Measurements from ENCODE around the gene ETV3L. TPM values are rescaled to one million over a fixed set of nuclear protein-coding genes. Genes with fewer than 3 reads are reported as not detected.

ETV3L gene
- total RNA-seq, 1 experiment from 2014 or later: not detected

- ChIA-PET POLR2A (no interaction called here), RAD21 (ENCODE audit: low non-redundant PET in 1 of 2, low total read pairs in 2 of 2, uncharacterized antibody in 2 of 2, unreplicated experiment in 2 of 2) (no interaction called here), CTCF (no interaction called here)
- intact Hi-C loops (cut with micrococcal nuclease): no loop called here
- Histone ChIP-seq H3K36me3 (ENCODE audit: control insufficient read depth in 1 of 2, insufficient read depth in 2 of 2, low read length in 2 of 2) (no peaks in the 10 kb centered on the region), H3K4me3 (replicated peaks in 1 of 2; ENCODE audit: low read depth in 1 of 2, low read length in 2 of 2) (no peak overlapping the region), H4K20me1 (ENCODE audit: insufficient read depth) (no peaks in the 10 kb centered on the region), H3K27ac (ENCODE audit: low read depth, low read length) (no peak overlapping the region), H3K79me2 (ENCODE audit: insufficient read depth, low read length) (no peaks in the 10 kb centered on the region), H3K4me1 (ENCODE audit: control insufficient read depth in 1 of 2, insufficient read depth in 2 of 2, low read length in 2 of 2) (peaks cover 0 to 9% of the 10 kb centered on the region in 2 experiments; a peak in 1 of 4 replicates), H3K27me3 (ENCODE audit: insufficient read depth, low read length) (no peaks in the 10 kb centered on the region), H3K9me2 (ENCODE audit: insufficient read depth) (no peaks in the 10 kb centered on the region), H3K4me2 (ENCODE audit: low read length) (no peak overlapping the region), H2AFZ (ENCODE audit: low read depth, low read length, poor library complexity, severe bottlenecking) (no peak overlapping the region), H3K9me3 (ENCODE audit: control insufficient read depth in 1 of 2, insufficient read depth in 1 of 2, low read depth in 1 of 2, low read length in 2 of 2) (no peaks in the 10 kb centered on the region), H3K9ac (ENCODE audit: low read length) (no peak overlapping the region)
- ATAC-seq: no peak
- no peak for DNase-seq (ENCODE audit: low read depth, low spot score)
- no peak for TF ChIP-seq ZBTB33 (IDR thresholded peaks at IDR 0.05; ENCODE audit: extremely low read depth, insufficient replicate concordance, low read length)
- TF ChIP-seq ZNF274 (IDR thresholded peaks at IDR 0.05; ENCODE audit: low read depth, low read length): no peak
- no peak for TF ChIP-seq MAX (IDR thresholded peaks at IDR 0.05)
- TF ChIP-seq RAD21 (IDR thresholded peaks at IDR 0.05; ENCODE audit: low read depth): no peak
- TF ChIP-seq SIN3A (IDR thresholded peaks at IDR 0.05; ENCODE audit: low read depth): no peak
- no peak for TF ChIP-seq POLR2AphosphoS5 (IDR thresholded peaks at IDR 0.05; ENCODE audit: low read depth, low read length)
- no peak for TF ChIP-seq CTCF (IDR thresholded peaks at IDR 0.05 in 2 of 3, conservative IDR thresholded peaks at IDR 0.05 in 1 of 3; ENCODE audit: borderline replicate concordance in 1 of 3, insufficient read depth in 1 of 3, low read depth in 2 of 3, low read length in 2 of 3)
- TF ChIP-seq JUND (IDR thresholded peaks at IDR 0.05): no peak
- no peak for TF ChIP-seq ELF1 (IDR thresholded peaks at IDR 0.05; ENCODE audit: borderline replicate concordance, low read depth)
- TF ChIP-seq CEBPB (IDR thresholded peaks at IDR 0.05; ENCODE audit: low read depth): no peak
- TF ChIP-seq POLR2A (IDR thresholded peaks at IDR 0.05; ENCODE audit: borderline replicate concordance, extremely low read depth, insufficient read depth, insufficient read length): no peak
- TF ChIP-seq ATF3 (IDR thresholded peaks at IDR 0.05): no peak
- no peak for TF ChIP-seq FOSL1 (IDR thresholded peaks at IDR 0.05; ENCODE audit: low read depth)
- TF ChIP-seq EZH2phosphoT487 (IDR thresholded peaks at IDR 0.05; ENCODE audit: borderline replicate concordance): no peak
- TF ChIP-seq YY1 (IDR thresholded peaks at IDR 0.05; ENCODE audit: extremely low read depth, insufficient replicate concordance, low read depth, low read length): no peak
- BruUV-seq (replicated peaks): no TSS peak
Measured at GRCh38 chr1:157077394-157077793, 22.2 kb downstream of the ETV3L start.

All from HCT116 (cell line).